ENCODE results near the gene SLC35D2. TPM values are rescaled to one million over a fixed set of nuclear protein-coding genes. Genes with fewer than 3 reads are reported as not detected.
A peak's percentile ranks its signal among the peaks of the same experiment; 100 is the strongest.

Gene SLC35D2
- total RNA-seq, 1 experiment from 2014 or later: 32.5 TPM

- Histone ChIP-seq H2AFZ (ENCODE audit: low read depth, low read length, poor library complexity, severe bottlenecking) (no peak overlapping the region), H3K9ac (ENCODE audit: low read length) (no peak overlapping the region), H3K4me3 (replicated peaks in 1 of 2; ENCODE audit: low read depth in 1 of 2, low read length in 2 of 2) (no peak overlapping the region), H4K20me1 (ENCODE audit: insufficient read depth) (no peaks in the 10 kb centered on the region), H3K79me2 (ENCODE audit: insufficient read depth, low read length) (no peaks in the 10 kb centered on the region), H3K9me2 (ENCODE audit: insufficient read depth) (no peaks in the 10 kb centered on the region), H3K27ac (ENCODE audit: low read depth, low read length) (no peak overlapping the region), H3K4me2 (ENCODE audit: low read length) (no peak overlapping the region), H3K27me3 (ENCODE audit: insufficient read depth, low read length) (no peaks in the 10 kb centered on the region), H3K36me3 (ENCODE audit: control insufficient read depth in 1 of 2, insufficient read depth in 2 of 2, low read length in 2 of 2) (peaks cover 2 to 17% of the 10 kb centered on the region in 2 experiments; a peak in 1 of 4 replicates), H3K9me3 (ENCODE audit: control insufficient read depth in 1 of 2, insufficient read depth in 1 of 2, low read depth in 1 of 2, low read length in 2 of 2) (no peaks in the 10 kb centered on the region), H3K4me1 (ENCODE audit: control insufficient read depth in 1 of 2, insufficient read depth in 2 of 2, low read length in 2 of 2) (no peaks in the 10 kb centered on the region)
- POLR2A ChIA-PET: no interaction called here
- intact Hi-C loops (cut with micrococcal nuclease): no loop called here
- RAD21 ChIA-PET (ENCODE audit: low non-redundant PET in 1 of 2, low total read pairs in 2 of 2, uncharacterized antibody in 2 of 2, unreplicated experiment in 2 of 2): no interaction called here
- TF ChIP-seq POLR2AphosphoS5 (IDR thresholded peaks at IDR 0.05; ENCODE audit: low read depth, low read length): no peak
- TF ChIP-seq ZFX (IDR thresholded peaks at IDR 0.05): no peak
- TF ChIP-seq REST (IDR thresholded peaks at IDR 0.05; ENCODE audit: low read depth): no peak
- TF ChIP-seq SRF (IDR thresholded peaks at IDR 0.05; ENCODE audit: low read depth): no peak
- no peak for TF ChIP-seq CTCF (IDR thresholded peaks at IDR 0.05 in 2 of 3, conservative IDR thresholded peaks at IDR 0.05 in 1 of 3; ENCODE audit: borderline replicate concordance in 1 of 3, insufficient read depth in 1 of 3, low read depth in 2 of 3, low read length in 2 of 3)
- TF ChIP-seq ZNF274 (IDR thresholded peaks at IDR 0.05; ENCODE audit: low read depth, low read length): no peak
- no peak for TF ChIP-seq EZH2 (IDR thresholded peaks at IDR 0.05)
- TF ChIP-seq TCF7L2 (IDR thresholded peaks at IDR 0.05; ENCODE audit: borderline replicate concordance, extremely low read depth, insufficient read depth, insufficient read length): no peak
- TF ChIP-seq YY1 (IDR thresholded peaks at IDR 0.05; ENCODE audit: extremely low read depth, insufficient replicate concordance, low read depth, low read length): no peak
- no peak for TF ChIP-seq RAD21 (IDR thresholded peaks at IDR 0.05; ENCODE audit: low read depth)
- TF ChIP-seq EGR1 (IDR thresholded peaks at IDR 0.05; ENCODE audit: low read depth): no peak
- no peak for TF ChIP-seq CEBPB (IDR thresholded peaks at IDR 0.05; ENCODE audit: low read depth)
- TF ChIP-seq EZH2phosphoT487 (IDR thresholded peaks at IDR 0.05; ENCODE audit: borderline replicate concordance): no peak
- TF ChIP-seq ATF3 (IDR thresholded peaks at IDR 0.05): no peak
- no peak for TF ChIP-seq ZBTB33 (IDR thresholded peaks at IDR 0.05; ENCODE audit: extremely low read depth, insufficient replicate concordance, low read length)
- TF ChIP-seq JUND (IDR thresholded peaks at IDR 0.05): no peak
- TF ChIP-seq MAX (IDR thresholded peaks at IDR 0.05): no peak
- DNase-seq (ENCODE audit: low read depth, low spot score) (no peak), ATAC-seq (no peak)
- CTCF ChIA-PET: no interaction called here
- TSS peak; percentile 51 for BruUV-seq (replicated peaks)
Measured at GRCh38 chr9:96363175-96363967, 20.1 kb downstream of the SLC35D2 start.
